ENCODE measurements around the gene RIMS4.

RIMS4 gene

GRCh38 chr20:44759595-44759994 is 50.8 kb downstream of the RIMS4 start:
- DNase-seq: no peak

GRCh38 chr20:44758247-44759101 is 51.9 kb downstream of the RIMS4 start:
- DNase-seq: no peak

- DNase-seq: no peak
Observed at GRCh38 chr20:44756956-44757355, 53.4 kb downstream of the RIMS4 start.

- DNase-seq: peak; percentile 21
Observed at GRCh38 chr20:44756011-44756688, 54.2 kb downstream of the RIMS4 start.

GRCh38 chr20:44754554-44754953 is 55.8 kb downstream of the RIMS4 start:
- no peak for DNase-seq

DNA sequence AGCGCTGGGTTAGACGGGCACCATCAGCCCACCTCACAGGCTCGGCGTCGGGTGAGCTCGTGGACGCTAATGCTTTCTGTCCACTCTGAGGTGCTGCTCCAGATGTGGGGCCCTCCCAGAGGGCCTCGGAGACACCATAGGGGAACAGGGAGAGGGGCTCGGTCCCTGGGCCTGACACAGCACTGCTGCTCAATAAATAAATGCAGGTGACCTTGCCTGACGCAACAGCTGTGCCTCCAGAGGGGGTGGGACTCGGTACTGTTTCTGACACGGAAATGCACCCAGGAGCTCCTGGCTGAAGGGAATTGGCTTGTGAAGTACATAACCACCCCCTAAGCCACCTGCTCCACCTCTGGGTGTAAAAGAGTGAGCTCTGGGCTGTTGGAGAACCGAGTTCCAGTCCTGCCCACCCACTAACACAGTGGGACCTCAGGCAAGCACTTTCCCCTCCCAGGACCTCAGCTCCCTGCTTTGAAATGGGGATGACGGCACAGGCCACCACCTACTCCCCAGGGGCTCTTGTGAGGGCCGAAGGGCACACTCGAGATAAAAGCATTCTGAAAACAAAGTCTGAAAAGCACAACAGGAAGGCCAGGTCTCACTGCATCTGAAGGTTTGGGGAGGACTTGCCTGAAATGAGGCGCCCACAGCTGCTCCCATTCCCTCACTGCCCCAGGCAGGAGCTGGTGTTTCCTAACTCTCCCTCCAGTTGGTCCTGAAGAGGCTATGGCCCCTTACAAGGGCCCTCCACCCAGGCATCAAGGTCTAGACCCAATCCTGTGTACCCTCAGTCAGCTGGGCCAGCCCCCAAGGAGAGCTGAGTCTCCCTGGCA is 58.0 kb downstream of the RIMS4 start:
- no peak for DNase-seq

- DNase-seq: no peak
Observed at GRCh38 chr20:44750081-44750805, 60.1 kb downstream of the RIMS4 start.

- DNase-seq: peak; percentile 57
Observed at GRCh38 chr20:44748005-44748370, 62.4 kb downstream of the RIMS4 start.

GRCh38 chr20:44747166-44748004 is 63.0 kb downstream of the RIMS4 start:
- peak; percentile 97 for DNase-seq

GRCh38 chr20:44746367-44747165 is 63.8 kb downstream of the RIMS4 start:
- DNase-seq: no peak

DNA sequence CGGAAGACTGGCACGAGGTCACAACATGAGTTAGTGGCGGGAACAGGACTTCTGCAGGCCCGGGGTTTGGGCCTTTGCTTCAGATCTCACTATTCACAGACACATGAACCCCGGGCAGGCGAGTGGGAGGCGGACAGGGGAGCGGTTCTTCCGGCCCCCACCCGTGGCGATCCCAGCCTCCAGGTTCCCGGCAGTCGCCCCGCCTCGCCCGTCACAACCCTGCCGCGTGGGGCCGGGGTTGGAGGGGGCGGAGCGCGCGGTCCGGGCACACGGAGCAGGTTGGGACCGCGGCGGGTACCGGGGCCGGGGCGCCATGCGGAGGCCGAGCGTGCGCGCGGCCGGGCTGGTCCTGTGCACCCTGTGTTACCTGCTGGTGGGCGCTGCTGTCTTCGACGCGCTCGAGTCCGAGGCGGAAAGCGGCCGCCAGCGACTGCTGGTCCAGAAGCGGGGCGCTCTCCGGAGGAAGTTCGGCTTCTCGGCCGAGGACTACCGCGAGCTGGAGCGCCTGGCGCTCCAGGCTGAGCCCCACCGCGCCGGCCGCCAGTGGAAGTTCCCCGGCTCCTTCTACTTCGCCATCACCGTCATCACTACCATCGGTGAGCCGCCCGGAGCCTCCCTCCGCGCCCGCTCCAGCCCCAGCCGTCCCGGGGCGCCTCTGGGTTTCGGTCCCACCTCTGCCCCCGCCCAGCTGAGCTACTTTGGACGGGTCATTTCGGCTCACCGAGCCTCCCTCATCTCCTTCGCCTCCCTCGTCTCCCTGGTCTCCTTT is 64.6 kb downstream of the RIMS4 start, which contains the start of gene KCNK15:
Gene KCNK15 (plus strand): TSS at position 268 of the 769 bp plus-strand sequence. CDS start 46 bp downstream, at position 314.
- DNase-seq: peak; percentile 32

- no peak for DNase-seq
Observed at GRCh38 chr20:44745122-44745597, 65.2 kb downstream of the RIMS4 start.

GRCh38 chr20:44743916-44744655 is 66.3 kb downstream of the RIMS4 start:
- no peak for DNase-seq

DNA sequence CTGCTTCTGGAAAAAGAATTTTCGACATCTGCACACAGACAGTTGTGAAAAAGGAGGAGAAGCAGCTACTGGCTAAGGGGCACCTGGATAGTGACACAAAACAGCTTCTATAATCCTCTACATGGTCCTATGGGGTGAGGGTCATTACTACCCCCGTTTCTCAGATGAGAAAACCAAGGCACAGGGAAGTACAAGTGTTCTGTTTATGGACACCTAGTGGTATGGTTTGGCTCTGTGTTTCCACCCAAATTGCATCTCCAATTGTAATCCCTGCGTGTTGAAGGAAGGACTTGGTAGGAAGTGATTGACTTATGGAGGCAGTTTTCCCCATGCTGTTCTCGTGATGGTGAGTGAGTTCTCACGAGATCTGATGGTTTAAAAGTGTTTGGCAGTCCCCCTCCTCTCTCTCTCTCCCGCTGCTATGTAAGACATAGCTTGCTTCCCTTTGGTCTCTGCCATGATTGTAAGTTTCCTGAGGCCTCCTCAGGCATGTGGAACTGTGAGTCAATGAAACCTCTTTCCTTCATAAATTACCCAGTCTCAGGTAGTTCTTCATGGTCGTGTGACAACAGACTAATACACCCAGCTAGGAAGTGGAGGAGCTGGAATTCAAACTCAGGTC is 67.2 kb downstream of the RIMS4 start:
- no peak for DNase-seq

DNA sequence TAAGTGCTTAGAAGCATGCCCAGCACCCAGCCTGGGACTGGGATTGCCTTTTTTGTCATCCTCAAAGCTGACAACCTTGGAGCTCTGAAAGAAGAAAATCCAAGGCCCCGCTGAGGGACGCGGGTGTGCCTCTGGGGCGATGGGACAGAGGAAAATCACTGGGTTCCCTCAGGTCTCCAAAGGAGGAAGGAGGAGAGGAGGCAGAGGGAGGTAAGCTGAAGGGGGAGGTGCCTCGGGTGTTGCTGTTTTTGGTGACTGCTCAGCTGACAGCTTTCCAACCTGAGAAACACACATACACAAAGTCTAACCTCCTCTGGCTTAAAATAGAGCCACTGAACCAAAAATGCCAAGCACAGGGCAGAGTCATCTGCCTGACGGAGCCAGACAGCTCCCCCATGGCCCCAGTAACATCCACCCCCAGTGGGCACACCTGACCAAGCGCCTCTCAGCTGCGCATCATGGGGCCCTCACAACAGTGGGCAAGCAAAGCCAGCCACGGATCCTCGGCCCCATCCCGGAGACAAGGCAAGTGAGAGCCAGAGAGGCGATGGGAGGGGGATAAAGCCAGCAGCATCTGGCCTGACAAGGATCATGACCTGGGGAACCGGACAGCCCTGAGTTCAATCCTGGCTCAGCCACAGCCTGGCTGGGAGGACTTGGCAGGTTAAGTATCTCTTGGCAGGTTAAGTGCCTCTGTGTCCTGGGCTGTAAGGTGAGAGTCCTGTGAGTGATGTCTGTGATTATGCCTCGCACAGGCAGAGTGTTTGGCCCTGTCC is 67.9 kb downstream of the RIMS4 start:
- DNase-seq: no peak

- DNase-seq: no peak
Observed at GRCh38 chr20:44739942-44740341, 70.4 kb downstream of the RIMS4 start.

DNA sequence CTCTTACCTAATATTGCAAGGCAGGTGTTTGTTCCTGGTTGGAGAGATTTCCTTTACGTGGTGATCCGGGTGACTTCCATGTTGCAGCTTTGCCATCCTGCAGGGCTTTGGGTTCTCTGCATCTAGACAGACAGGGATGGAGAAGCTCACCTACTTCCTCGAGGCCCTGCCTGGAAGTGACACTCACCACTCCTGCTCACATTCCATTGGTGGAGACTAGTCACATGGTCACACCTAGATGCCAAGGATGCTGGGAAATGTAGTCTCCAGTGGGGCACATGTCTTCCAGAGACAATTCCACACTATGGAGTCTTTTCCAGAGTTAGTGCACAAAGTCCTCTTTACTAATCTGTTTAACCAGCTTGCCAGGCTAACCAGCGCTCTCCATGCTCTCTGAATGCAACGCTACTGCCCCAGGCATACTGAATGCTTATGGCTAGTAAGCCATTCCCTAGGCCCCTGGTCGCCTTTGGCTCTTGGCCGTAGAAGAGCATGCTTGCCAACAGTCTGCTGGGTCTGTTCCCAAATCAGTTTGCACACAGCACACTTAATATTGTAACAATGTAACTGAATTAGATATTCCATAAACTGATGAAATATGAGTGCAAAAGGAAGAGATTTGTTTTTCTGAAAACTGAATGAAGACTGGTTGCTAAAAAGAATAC is 71.4 kb downstream of the RIMS4 start:
- peak; percentile 67 for DNase-seq
